Ishikawa (cell line): Measurements from ENCODE around the gene HOXA6.

ENCODE experiments used
- MAX ChIP-seq: IDR thresholded peaks from 2 replicates; pipeline ENCODE4 v1.6.1; 2012
- REST ChIP-seq: IDR thresholded peaks from 2 replicates; pipeline ENCODE4 v1.6.1; 2012; ENCODE audit warnings: low read depth, mild to moderate bottlenecking
- TAF1 ChIP-seq: IDR thresholded peaks from 2 replicates; pipeline ENCODE4 v1.6.1; 2012; ENCODE audit warnings: low read depth, mild to moderate bottlenecking
- TEAD4 ChIP-seq: IDR thresholded peaks from 2 replicates; pipeline ENCODE4 v1.6.1; 2012
- TF ChIP-seq, protein P1 (sequence below): IDR thresholded peaks from 2 replicates; pipeline ENCODE4 v1.6.1; 2012

DNA sequence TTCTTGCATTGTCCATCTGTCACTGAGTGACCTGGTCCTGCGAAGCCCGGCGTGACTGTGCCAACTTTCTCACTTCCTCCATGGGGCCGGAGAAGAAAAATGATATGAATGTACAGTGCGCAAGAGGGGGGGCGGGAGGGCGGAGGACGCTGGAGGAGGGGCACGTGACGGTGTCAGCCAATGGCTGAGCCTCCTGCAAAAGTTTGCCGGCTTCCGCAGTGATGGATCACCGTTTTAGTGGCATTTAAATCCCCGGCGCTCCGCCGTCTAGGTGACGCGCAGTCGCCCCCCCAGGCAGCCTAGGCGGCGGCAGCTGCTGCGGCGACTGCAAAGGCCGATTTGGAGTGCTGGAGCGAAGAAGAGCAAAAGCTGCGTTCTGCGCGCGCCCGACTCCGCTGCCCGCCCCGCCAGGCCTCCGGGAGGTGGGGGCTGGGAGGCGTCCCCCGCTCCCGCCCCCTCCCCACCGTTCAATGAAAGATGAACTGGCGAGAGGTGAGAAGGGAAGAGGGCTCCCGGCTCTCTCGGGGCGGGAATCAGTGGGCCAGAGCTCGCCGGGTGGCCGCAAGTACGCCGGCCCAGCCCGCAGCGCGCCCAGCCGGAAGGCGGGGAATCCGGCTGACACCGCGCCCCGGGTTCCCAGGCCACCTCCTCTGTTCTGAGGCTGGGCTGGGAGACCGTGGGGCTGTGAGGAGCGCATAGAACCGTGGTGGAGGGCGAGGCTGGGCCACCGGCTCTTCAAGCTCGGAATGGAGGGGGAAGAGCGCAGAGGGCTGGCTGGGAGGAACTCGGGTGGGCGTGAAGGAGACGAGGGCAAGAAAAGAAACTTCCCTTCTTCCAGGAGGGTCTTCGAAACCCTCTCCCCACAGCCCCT, 51.4 kb downstream of the HOXA6 start, which contains the start of gene HOXA1:
- TF ChIP-seq TEAD4 (peak; percentile 41; the same call in 1 of the 2 replicates), TAF1 (peak; percentile 53; the same call in 1 of the 2 replicates), REST (no peak), MAX (0 out of 2 replicates have a peak, but pooled peaks have one; percentile 6)
- TF ChIP-seq, protein P1, sequence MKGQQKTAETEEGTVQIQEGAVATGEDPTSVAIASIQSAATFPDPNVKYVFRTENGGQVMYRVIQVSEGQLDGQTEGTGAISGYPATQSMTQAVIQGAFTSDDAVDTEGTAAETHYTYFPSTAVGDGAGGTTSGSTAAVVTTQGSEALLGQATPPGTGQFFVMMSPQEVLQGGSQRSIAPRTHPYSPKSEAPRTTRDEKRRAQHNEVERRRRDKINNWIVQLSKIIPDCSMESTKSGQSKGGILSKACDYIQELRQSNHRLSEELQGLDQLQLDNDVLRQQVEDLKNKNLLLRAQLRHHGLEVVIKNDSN = peak; percentile 96
